ENCODE data around the gene STEAP1B. TPM values are rescaled to one million over a fixed set of nuclear protein-coding genes. Genes with fewer than 3 reads are reported as not detected.
"Not testable (repeated sequence)": the region's sequence is repeated elsewhere in the genome, so short reads cannot be mapped to it uniquely, and the experiment has no call there.

STEAP1B gene
- total RNA-seq (2014; rRNA removed; shearing (Covaris generic)) (31.6 and 45.1 TPM in 2 replicates), polyA plus RNA-seq (2016; fragmentation: Nextera tagmentation; extraction: Ambion mirVana) (24.9 and 27.7 TPM in 2 replicates)

GRCh38 chr7:22499888-22500689 lies at the start of gene STEAP1B:
Gene STEAP1B, minus strand, starts transcription at chr7:22500188. Its CDS starts 5,333 bp downstream, at chr7:22494855.
- peaks cover 30% of the 10 kb centered on the region for H3K4me1 ChIP-seq (ENCODE audit: insufficient read depth)
- H4K20me1 ChIP-seq (ENCODE audit: insufficient read depth); H3K9me2 ChIP-seq (ENCODE audit: insufficient read depth); in situ Hi-C loops (cut with MboI); H3K27me3 ChIP-seq (replicated peaks; ENCODE audit: insufficient read depth); H3K36me3 ChIP-seq (ENCODE audit: low read depth); H3K79me2 ChIP-seq (ENCODE audit: insufficient read depth); H3K9me3 ChIP-seq (ENCODE audit: low read depth): not testable (repeated sequence)
- 0 out of 2 replicates have a peak within 1 kb of the TSS, but pooled peaks have one; percentile 46 for H3K27ac ChIP-seq
- peak within 1 kb of the TSS; percentile 74 for H3K4me3 ChIP-seq
- peaks cover 10% of the 10 kb centered on the region for H3F3A ChIP-seq (ENCODE audit: insufficient read depth)
- peak within 1 kb of the TSS; percentile 68 for H3K4me2 ChIP-seq (ENCODE audit: unreplicated experiment)
- peak within 1 kb of the TSS; percentile 65 for H3K9ac ChIP-seq
- WGBS, 2 experiments (ENCODE audit: low coverage in 1 of 2, low lambda C conversion rate in 2 of 2, missing lambda C conversion rate in 2 of 2) = 13 to 16% methylated on average over 36 to 53 of the region's 55 CpGs
- peak within 1 kb of the TSS; percentile 81 for H2AFZ ChIP-seq
- DNase-seq = peak; percentile 92

GRCh38 chr7:22549051-22549450 lies 49.1 kb upstream of the STEAP1B start:
- Histone ChIP-seq H3K79me2 (ENCODE audit: insufficient read depth) (no peaks in the 10 kb centered on the region), H3K4me3 (no peak overlapping the region), H2AFZ (no peak overlapping the region), H3K27me3 (replicated peaks; ENCODE audit: insufficient read depth) (peaks cover 38% of the 10 kb centered on the region), H3F3A (ENCODE audit: insufficient read depth) (no peaks in the 10 kb centered on the region), H3K9me3 (ENCODE audit: low read depth) (no peaks in the 10 kb centered on the region), H3K9me2 (ENCODE audit: insufficient read depth) (no peaks in the 10 kb centered on the region), H3K4me1 (ENCODE audit: insufficient read depth) (no peaks in the 10 kb centered on the region), H3K36me3 (ENCODE audit: low read depth) (no peaks in the 10 kb centered on the region), H3K27ac (no peak overlapping the region), H3K9ac (no peak overlapping the region), H4K20me1 (ENCODE audit: insufficient read depth) (no peaks in the 10 kb centered on the region), H3K4me2 (ENCODE audit: unreplicated experiment) (no peak overlapping the region)
- WGBS, 2 experiments (ENCODE audit: low coverage in 1 of 2, low lambda C conversion rate in 2 of 2, missing lambda C conversion rate in 2 of 2) = 83 to 88% methylated on average over 5 of the region's 5 CpGs
- no peak for TF ChIP-seq EZH2phosphoT487 (IDR thresholded peaks at IDR 0.05; ENCODE audit: insufficient read depth, low read depth)
- no peak for TF ChIP-seq EZH2 (IDR thresholded peaks at IDR 0.05; ENCODE audit: insufficient read depth, poor library complexity, severe bottlenecking)
- DNase-seq = no peak
- in situ Hi-C loops (cut with MboI) = loop anchor here (25.0 kb wide), 1 partner anchor 688 kb away; the partner anchor contains the start of gene GPNMB

DNA sequence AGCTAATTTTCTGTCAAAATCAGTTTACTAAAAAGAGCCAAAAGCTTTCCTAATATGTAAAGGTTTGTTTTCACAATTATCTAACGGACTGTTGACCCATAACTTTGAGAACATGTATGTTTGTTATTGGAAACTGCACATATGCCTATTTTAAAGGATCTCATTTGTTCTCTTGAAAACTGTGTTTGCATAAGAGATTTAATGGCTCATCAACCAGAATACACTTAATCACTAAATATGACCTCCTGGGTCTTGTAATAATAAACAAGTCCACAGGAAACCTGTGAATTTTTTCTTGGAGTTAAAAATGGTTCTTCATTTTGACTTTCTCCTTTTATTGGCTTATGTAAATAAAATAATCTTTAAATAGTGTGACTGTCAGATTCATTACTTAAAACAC lies 48.3 kb upstream of the STEAP1B start:
- Histone ChIP-seq H3K36me3 (ENCODE audit: low read depth) (no peaks in the 10 kb centered on the region), H3K9me3 (ENCODE audit: low read depth) (no peaks in the 10 kb centered on the region), H3K79me2 (ENCODE audit: insufficient read depth) (no peaks in the 10 kb centered on the region), H3K27ac (no peak overlapping the region), H2AFZ (no peak overlapping the region), H3K4me1 (ENCODE audit: insufficient read depth) (no peaks in the 10 kb centered on the region), H3F3A (ENCODE audit: insufficient read depth) (no peaks in the 10 kb centered on the region), H3K9ac (no peak overlapping the region), H3K9me2 (ENCODE audit: insufficient read depth) (no peaks in the 10 kb centered on the region), H3K4me2 (ENCODE audit: unreplicated experiment) (no peak overlapping the region), H3K4me3 (no peak overlapping the region), H3K27me3 (replicated peaks; ENCODE audit: insufficient read depth) (peaks cover 35% of the 10 kb centered on the region), H4K20me1 (ENCODE audit: insufficient read depth) (no peaks in the 10 kb centered on the region)
- 81 to 87% methylated on average over 1 of the region's 1 CpG for WGBS, 2 experiments (ENCODE audit: low coverage in 1 of 2, low lambda C conversion rate in 2 of 2, missing lambda C conversion rate in 2 of 2)
- TF ChIP-seq EZH2phosphoT487 (IDR thresholded peaks at IDR 0.05; ENCODE audit: insufficient read depth, low read depth) (no peak), EZH2 (IDR thresholded peaks at IDR 0.05; ENCODE audit: insufficient read depth, poor library complexity, severe bottlenecking) (no peak)
- no peak for DNase-seq
- in situ Hi-C loops (cut with MboI) = loop anchor here (25.0 kb wide), 1 partner anchor 689 kb away; the partner anchor contains the start of gene GPNMB

- in situ Hi-C loops (cut with MboI) = loop anchor here (25.0 kb wide), 1 partner anchor 691 kb away; the partner anchor contains the start of gene GPNMB
- Histone ChIP-seq H3F3A (ENCODE audit: insufficient read depth) (no peaks in the 10 kb centered on the region), H3K4me2 (ENCODE audit: unreplicated experiment) (no peak overlapping the region), H3K4me3 (no peak overlapping the region), H2AFZ (no peak overlapping the region), H3K27ac (no peak overlapping the region), H3K9me2 (ENCODE audit: insufficient read depth) (no peaks in the 10 kb centered on the region), H3K27me3 (replicated peaks; ENCODE audit: insufficient read depth) (peaks cover 35% of the 10 kb centered on the region), H4K20me1 (ENCODE audit: insufficient read depth) (no peaks in the 10 kb centered on the region), H3K9ac (no peak overlapping the region), H3K79me2 (ENCODE audit: insufficient read depth) (no peaks in the 10 kb centered on the region), H3K4me1 (ENCODE audit: insufficient read depth) (no peaks in the 10 kb centered on the region), H3K36me3 (ENCODE audit: low read depth) (no peaks in the 10 kb centered on the region), H3K9me3 (ENCODE audit: low read depth) (no peaks in the 10 kb centered on the region)
- 43 to 50% methylated on average over 3 of the region's 3 CpGs for WGBS, 2 experiments (ENCODE audit: low coverage in 1 of 2, low lambda C conversion rate in 2 of 2, missing lambda C conversion rate in 2 of 2)
- no peak for DNase-seq
- no peak for TF ChIP-seq EZH2phosphoT487 (IDR thresholded peaks at IDR 0.05; ENCODE audit: insufficient read depth, low read depth)
- TF ChIP-seq EZH2 (IDR thresholded peaks at IDR 0.05; ENCODE audit: insufficient read depth, poor library complexity, severe bottlenecking) = no peak
Measured at GRCh38 chr7:22546769-22547168, 46.8 kb upstream of the STEAP1B start.

Data from GM23248 (cell line).